Right kidney (tissue), 1 donor: ENCODE measurements around the gene LAMC1.
"Not testable (repeated sequence)": the region's sequence is repeated elsewhere in the genome, so short reads cannot be mapped to it uniquely, and the experiment has no call there.

Experiments
- DNase-seq: peaks from one replicate; pipeline ENCODE4 v3.0.0-alpha.2; 2016

The LAMC1 gene

DNA sequence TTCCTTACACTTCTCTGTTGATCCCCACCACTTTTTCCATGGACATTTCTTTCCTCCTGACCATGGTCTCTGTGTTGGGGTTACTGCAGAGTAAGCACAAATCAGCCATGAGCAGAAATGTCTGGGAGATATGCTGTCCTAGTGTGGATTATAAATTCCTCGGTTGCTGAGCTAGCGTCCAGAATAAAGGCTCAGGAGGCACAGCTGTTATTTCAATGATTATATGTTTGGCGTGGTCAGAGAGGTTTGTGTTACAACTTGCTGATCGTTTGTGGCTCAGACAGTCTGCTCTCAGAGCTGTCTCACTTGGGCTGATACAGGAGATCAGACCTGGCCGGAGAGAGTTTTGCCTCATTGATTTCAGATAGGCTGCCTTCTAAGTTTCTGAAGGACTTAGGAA is 125.4 kb downstream of the LAMC1 start:
- no peak for DNase-seq

DNA sequence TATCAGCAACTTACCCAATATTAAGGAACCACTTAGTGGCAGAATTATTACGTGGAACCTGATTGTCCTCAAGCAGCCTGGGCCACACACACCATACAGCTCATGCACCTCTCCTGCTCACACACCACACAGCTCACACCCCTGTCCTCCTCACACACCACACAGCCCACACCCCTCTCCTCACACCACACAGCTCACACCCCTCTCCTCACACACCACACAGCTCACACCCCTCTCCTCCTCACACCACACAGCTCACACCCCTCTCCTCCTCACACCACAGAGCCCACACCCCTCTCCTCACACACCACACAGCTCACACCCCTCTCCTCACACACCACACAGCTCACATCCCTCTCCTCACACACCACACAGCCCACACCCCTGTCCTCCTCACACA is 126.1 kb downstream of the LAMC1 start:
- DNase-seq = no peak

DNA sequence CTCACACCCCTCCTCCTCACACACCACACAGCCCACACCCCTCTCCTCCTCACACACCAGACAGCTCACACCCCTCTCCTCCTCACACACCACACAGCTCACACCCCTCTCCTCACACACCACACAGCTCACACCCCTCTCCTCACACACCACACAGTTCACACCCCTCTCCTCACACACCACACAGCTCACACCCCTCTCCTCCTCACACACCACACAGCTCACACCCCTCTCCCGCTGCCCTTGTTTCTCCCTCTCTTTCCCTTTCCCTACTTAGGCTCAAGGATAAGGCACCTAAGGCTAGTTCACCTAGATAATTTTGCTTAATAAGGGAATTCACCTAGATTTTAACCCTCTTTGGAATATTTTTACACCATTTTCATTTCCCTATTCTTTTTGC is 126.8 kb downstream of the LAMC1 start:
- not testable (repeated sequence) for DNase-seq

DNA sequence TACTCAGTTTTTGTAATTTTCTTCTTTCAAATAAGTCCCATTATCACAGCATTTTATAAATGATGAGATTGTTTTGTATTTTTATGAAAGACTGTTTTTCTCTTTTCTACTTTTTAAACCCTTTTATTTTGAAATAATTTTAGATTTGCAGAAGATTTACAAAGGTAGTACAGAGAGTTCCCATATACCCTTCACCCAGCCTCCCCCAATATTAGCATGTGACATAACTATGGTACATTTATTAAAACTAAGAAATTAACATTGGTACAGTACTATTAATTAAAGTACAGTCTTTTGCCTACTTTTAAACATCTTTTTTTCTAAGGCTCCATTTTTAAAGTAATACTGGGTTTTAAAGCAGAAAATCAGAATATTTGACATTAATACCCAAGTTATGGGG is 127.2 kb downstream of the LAMC1 start:
- DNase-seq = no peak

DNA sequence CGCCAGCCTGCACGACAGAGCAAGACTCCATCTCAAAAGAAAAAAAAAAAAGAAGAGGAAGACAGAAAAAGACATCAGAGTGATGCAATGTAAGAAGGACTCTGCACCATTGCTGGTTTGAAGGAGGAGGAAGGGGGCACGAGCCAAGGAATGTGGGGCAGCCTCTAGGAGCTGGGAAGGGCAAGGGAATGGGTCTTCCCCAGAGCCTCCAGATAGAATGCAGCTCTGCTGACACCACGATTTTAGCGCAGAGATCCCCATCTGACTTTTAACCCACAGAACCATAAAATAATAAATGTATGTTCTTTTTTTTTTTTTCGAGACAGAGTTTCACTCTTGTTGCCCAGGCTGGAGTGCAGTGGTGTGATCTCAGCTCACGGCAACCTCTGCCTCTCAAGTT is 129.0 kb downstream of the LAMC1 start:
- DNase-seq = no peak

DNA sequence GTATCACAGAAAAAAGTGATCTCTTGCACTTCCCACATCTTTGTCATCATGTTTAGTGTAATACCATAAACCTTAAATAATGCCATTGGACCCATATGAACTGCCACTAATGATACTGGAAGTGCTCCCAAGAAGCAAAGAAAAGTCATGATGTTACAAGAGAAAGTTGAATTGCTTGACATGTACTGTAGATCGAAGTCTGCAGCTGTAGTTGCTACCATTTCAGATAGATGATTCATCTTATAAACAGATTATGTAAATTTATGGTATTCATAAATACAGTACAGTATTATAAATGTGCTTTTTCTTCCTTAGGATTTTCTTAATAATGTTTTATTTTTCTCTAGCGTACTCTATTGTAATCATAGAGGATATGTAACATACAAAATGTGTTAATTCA is 132.7 kb downstream of the LAMC1 start:
- DNase-seq = no peak

DNA sequence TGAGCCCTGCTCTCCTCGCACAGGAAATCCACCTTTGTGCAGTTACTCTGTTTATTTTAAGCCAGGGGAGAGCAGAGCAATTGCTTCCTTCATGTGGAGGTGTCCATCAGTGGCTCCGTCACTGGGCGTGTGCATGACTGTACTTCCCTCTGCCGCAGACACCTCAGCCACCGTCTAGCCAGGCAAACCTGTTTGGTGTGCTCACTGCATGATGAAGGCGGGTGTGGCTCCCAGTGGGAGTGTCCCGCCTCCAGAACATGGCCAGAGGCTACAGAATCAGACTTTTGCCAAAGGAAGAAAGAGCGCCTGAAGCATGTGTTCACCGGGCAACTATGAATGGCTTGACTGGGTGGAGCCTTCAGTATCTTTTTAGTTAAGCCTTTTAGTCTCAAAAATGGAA is 136.7 kb downstream of the LAMC1 start:
- no peak for DNase-seq

DNA sequence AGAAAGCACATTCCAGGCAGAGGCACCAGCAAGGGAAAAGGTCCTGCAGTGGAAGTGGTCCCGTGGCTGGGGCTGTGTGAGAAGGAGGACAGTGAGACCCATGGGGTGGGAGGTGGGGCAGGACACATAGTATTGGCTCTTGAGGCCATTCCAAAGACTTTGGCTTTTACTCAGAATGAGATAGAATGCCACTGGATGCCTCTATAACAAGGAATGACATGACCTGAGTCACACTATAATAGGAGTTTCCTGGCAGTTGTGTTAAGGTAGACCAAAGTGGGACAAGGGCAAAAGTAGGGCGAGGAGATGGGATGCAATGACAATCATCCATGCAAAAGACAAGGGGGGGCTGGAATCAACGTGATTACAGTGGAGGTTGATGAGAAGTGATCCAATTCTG is 138.2 kb downstream of the LAMC1 start:
- DNase-seq = no peak

DNA sequence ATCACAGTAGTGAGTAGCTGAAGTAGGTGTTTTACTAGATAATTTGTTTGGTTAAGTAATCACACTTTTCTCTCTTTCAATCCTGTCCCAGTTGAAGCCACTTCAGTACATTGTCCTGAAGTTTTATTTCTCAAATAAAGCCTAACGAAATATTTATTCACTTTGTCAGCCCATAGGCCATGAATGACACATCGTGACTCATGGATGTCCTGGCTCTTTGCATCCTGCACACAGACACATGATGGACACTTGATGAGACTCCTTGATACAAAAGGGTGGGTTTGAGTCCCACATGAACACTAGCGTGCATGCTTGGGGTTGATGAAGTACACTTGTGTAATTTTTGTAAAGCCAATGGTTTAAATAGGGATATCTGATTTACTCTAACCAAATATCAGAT is 140.1 kb downstream of the LAMC1 start:
- DNase-seq = no peak

DNA sequence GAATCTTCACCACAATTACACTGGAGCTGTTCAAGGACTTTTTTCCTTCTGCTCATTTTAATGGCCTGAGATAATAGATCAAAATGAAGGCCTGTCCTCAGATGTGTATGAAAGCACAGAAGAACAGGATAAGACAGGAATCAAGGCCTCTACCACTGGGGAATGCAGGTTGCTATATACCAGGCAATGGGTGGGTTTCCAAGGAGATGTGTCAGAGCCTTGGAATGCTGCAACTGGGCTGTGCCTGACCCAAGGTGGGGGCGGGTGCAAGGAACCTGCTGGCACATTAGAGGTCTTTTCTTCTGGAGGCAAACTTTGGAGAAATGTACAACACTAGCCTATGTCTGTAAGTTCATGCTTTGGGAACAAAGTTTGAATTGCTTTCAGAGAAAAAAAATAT is 141.1 kb downstream of the LAMC1 start:
- no peak for DNase-seq

DNA sequence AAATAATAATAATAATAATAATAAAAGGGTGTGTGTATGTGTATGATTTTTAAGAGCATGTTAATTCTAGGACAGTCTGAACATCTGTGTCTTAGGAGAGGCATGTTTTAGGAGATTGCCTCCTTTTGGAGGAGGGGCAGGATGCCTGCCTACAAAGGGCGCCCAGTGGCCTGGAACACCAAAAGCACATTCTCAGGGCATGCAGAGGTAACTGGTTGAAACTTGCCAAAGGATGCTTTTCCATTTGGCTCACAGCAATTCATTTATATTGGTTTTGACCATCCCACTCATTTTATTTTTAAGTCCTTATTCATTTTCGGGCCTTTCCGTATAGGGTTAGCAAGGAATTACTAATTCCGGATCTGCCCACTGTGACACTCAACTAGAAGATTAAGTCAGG is 141.7 kb downstream of the LAMC1 start:
- DNase-seq = no peak

DNA sequence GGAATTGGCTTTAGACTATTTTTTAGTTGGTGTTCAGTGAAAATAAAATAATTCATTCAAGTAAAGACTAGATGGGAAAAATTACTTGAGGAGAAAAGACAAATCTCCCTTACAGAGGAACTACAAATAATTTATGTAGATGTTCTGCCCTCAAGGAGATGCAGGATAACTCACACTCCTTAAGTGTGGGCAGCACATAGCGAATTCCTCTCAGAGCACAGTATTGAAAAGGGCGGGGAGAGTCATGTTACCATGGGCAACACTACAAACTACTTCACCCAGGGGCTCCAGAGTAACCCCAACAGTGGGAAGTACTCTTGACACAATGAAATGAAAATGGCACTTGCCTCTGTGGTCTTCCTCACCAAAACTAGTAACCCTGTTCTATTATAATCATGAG is 142.2 kb downstream of the LAMC1 start:
- DNase-seq = no peak

DNA sequence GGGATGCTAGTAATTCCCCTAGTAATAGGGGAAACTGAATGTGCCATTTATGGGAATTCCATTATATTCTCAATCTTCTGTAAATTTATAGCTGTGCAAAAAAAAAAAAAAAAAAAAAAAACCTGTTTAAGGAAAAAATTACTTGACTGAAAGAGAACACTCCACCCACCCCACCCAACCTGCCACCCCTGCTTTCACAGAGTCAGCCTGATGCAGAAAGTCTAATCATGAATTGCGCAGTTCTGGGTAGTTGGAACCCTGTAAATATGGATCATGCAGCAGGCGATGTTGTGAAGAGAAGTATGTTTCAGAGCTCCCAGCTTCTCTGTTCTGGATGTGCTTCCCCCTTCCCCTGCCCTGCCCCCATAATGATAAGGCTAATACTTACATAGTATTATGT is 143.2 kb downstream of the LAMC1 start:
- DNase-seq = no peak

DNA sequence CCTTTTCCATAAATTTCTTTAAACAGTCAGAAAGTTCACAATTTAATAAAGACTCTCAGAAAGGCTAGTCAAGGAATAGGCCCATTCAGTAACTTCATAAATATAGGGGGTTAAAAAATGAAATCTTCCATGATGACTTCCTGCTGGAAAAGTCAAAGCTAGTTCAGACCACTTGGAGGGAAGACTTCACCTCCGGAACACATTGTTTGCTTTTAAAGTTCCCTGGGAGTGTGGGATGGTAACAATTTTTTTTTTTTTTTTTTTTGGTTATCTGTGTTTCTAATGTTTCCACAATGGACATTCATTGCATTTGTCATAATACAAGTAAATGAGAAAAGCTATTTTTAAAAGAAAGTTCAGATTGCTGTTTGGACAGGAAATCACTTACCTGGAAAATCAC is 144.5 kb downstream of the LAMC1 start:
- DNase-seq = no peak

DNA sequence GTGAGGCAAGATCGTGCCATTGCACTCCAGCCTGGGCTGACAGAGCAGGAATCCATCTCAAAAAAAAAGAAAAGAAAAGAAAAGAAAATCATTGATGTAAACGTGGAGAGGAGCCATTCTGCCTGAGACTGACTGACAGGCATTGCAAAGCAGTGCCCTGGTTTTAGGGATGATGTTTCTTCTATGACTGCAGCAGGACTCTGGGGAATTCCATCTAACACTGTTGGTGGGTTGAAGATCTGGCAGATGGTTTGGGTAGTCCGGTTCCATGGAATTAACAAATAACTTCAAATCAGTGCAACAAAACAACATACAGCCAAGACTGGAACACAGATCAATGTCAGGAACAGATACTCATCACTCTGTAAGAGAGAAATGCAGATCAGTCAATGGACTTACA is 145.1 kb downstream of the LAMC1 start:
- no peak for DNase-seq

DNA sequence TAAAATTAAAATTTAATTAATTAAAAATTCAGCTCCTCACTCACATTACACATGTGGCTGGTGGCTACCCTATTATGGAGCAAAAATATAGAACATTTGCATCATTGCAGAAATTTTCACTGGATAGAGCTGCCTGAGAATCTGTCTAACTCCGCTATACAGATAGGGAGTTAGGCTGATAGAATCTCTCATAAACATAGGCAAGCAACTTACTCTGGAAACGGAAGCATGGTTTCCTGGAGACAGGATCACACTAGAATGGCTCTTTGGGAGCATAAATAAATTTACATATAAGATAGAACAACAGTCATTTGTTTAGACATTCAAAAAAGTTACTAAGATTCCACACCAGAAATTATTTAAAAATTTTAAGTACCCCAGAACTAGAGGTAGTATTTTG is 150.6 kb downstream of the LAMC1 start:
- DNase-seq = no peak

DNA sequence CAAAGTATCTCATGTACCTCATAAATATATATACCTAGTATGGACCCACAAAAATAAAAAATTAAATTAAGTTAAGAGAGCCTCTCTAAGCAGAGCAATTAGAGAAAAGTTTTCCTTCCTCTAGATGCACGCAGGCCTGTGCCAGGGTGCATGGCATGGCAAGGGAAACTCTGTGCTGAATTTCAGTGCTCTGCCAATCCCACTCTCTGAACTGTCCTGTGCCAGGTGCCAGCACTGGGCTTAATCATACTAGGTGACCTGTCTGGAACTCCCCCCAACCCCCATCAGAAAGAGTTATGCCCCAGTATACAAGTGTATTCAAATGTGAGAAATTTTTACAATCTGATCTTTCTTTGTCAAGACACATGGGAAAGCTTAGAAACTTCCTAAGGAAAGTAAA is 152.4 kb downstream of the LAMC1 start:
- no peak for DNase-seq

DNA sequence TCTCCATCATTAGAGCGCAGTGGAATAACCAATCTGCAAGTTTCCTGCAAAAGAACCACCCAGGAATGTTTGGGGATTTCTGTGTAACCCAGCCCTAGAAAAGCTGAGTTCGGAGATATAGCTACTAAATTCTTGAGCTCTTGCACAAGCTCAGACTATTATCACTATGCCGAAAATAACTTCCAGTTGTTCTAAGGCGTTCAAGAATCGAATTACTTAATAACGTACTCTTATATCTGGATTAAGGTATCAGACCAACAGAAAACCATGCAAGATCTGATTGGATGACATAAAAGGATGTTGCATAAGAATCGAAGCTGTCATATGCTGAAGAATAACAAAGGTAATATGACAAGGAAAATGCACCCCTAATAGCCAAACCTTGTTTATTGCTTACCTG is 155.3 kb downstream of the LAMC1 start:
- DNase-seq = no peak

DNA sequence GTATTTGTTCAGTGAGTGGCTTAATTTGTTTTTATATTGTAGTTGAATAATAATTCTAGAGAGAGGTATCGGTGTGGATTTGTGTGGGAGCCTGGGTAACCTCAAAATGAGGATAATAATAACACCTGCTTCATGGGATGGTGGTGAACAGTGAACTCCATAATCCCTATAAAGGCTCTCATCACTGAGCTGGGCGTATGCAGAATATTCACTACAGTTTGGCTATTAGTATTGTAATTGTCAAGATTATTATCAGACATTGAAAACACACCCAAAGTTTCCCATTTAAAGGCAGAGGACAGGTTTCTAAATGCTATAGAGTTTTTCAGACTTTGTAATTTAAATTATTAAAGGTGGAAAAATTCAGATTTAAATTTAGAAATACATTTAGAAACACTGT is 155.8 kb downstream of the LAMC1 start:
- no peak for DNase-seq

DNA sequence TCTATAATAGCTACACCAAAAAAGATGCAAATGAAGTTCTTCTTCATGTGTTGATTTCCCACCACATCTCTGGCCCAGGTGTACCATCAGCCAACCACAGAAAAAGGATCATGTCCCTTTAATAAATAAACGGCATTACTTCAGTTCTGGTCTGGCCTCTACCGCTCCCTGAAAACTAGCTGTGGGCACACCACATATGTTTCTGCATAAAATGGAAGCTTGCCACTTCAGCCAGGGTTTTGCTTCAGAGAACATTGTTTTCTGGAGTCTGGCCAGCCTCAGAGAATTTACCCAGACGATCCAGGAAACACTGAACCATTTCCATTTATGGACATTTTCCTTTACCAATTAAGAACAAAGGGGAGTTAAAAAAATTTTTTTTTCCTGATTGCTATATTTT is 157.0 kb downstream of the LAMC1 start:
- no peak for DNase-seq

DNA sequence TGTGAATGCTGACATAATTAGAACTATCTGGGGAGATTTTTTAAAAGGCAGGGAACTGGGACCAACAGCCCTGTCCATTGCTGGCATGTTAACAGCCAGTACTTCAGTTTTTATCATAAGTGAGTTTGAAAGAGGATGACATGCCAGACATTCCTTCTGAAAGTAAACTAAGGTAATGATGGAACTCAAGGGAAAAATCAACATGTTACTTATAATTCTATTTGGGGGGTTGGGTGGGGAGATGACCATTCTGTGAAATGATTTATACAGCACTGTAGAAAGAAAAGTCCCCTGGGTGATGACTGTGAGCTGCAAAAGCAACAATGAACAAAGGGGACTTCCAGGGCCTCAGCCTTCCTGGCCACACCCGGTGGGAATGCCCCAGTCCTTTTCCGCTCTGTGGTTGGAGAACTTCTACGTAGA is 157.4 kb downstream of the LAMC1 start:
- peak; percentile 28 for DNase-seq

DNA sequence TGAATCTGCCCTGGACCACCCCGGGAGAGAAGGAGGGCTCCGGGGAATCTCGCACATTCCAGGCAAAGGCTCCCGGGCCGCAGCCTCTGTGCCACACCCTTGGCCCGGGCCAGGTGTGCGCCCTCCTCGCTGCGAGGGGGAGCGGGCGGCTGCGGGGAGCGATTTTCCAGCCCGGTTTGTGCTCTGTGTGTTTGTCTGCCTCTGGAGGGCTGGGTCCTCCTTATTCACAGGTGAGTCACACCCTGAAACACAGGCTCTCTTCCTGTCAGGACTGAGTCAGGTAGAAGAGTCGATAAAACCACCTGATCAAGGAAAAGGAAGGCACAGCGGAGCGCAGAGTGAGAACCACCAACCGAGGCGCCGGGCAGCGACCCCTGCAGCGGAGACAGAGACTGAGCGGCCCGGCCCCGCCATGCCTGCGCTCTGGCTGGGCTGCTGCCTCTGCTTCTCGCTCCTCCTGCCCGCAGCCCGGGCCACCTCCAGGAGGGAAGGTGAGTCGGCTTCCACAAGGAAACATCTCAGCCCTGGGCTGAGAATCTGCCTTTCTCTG is 162.8 kb downstream of the LAMC1 start, which contains the start of gene LAMC2:
Gene LAMC2, plus strand, starts transcription at position 324 of the 550 bp plus-strand sequence. Its CDS starts 89 bp downstream, at position 413.
- DNase-seq = peak; percentile 72

DNA sequence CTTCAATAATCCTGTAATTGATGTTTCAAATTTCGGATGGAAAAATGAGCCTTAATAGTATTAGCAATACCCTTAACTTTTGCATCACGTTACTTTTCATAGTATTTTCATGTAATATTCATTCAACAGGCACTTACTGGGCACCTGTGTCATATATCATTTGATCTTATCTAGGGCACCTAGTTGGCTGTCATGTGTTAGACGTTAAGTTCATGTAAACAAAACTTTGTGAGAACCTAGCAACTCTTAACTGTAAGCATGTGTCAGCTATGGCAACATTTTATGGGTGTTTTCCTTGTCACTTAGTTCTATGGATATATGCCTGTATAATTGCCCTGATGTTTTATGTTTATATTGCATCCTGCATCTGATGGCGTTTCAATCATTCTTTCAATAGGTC is 163.6 kb downstream of the LAMC1 start:
- DNase-seq = no peak

DNA sequence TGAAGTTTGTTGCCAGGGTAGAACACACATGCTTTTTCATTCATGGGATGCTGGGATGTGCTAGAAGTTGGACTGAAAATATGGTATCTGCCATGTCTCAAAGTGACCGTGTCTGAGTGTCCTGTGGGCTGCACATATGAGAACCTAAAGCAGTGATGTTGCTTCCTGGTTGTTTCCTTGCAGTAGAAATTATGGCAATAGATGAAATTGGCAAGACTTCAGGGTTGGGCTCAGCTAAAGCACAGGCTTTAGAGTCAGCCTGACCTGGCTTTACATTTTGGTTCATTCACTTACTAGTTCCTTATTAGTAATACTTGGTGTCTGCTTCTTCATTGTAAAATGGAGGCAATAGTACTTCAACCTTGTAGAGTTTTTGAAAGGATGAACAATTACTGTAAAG is 165.0 kb downstream of the LAMC1 start:
- DNase-seq = no peak

DNA sequence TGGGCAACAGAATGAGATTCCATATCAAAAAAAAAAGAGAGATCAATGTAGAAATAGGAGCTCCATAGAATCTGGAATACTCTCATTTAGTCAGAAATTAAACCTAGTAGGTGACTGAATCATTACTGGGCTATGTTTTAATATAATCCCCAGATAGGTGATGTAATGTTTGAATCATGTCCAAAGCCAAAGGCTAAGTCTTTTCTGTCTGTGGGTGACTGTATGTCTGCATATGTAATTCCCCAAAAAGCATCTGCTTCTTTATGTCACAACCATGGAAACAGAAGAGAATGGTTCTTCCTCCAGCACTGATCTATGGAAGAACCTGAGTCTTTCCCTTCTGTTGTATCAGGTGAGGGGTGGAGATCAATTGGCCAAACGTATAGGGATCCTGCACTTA is 168.6 kb downstream of the LAMC1 start:
- no peak for DNase-seq
